GM19452 (cell line): ENCODE results near the gene LDAH.
A peak's percentile ranks its signal among the peaks of the same experiment; 100 is the strongest.
"Not testable (repeated sequence)": the region's sequence is repeated elsewhere in the genome, so short reads cannot be mapped to it uniquely, and the experiment has no call there.

ENCODE experiments used
- ATAC-seq: cut with Tn5 transposase; IDR thresholded peaks from one replicate; pipeline ENCODE4 v1.9.1; 2021; ENCODE audit not compliant: unreplicated experiment

LDAH gene

DNA sequence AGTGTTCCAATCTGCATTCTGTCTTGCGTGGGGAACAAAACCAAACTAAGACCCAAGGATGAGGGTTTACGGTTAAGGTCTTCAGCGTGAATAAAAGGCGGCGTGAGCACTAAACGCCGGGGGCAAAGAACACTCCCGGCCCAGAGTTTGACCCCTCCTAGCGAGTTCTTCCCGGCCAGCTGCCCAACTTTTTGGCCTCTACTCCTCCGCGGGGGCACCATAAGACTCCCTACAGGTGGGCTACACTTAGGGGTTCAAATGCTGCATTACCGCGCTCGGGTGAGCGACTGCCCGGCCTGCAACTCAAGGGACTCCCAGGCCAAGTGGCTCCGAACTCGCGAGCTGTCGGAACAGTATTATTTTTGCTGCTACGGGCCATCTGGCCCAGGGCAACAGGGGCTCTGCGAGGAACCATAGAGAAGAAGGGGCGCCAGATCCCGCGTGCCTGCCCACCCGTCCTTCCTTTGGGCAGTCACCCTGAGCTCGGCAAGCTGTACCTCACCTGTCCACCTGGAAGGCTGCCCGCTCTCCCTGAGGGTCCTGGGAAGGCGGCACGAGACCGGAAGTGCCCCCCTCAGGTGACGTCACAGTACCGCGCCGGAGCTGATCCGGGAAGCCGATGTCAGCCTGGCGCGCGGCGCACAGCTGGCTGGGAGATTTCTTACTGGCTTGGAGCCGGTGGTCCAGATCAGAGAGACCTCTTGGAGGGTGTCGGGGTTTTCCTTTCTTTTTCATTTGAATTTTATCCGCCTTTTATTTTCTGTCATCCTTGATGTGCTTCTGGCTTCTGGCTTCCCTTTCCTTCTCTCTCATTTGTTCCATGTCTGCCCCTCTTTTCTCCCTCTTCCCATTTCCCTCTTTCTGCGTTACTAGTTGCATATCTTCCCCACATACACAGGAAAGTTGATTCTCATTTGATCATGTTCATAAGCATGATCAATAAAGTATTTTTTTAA is at the start of gene LDAH:
Gene LDAH, minus strand, starts transcription at position 567 of the 956 bp plus-strand sequence. CDS start 21,638 bp downstream, outside the sequence.
- ATAC-seq = peak; percentile 89

DNA sequence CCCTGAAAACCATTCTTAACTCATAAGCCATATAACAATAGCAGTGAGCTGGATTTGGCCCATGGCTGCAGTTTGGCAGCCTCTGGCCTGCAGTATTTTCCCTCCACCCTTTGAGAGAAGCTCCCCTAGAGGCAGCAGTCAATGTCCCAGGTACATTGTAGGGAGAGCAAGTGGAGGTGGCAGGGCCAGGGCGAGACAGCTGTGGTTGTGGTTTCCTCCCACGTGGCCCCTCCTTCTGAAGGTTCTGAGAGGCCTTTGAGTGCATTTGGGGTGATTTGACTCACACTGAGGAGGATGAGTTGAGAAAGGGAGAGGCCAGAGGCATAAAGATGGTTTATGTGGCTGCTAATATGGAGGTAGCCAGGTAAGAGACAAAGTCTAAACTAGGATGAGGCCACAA is 45.5 kb upstream of the LDAH start:
- ATAC-seq = peak; percentile 100

DNA sequence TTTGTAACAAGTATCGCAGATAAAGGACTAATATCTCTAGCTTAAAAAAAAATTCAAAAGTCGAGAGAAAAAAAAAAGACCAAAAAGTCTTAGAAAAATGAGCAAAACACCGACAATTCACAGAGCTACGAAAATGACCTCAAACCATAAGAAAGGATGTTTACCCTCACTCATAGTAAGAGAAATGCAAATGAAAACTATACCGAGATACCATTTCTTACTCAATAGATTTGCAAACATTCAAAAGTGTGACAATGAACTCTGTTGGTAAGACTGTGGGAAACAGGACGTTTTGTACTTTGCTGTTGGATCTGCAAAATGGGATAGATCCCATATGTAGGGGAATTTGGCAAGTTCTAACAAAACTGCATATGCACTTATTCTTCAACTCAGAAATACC is 39.9 kb upstream of the LDAH start:
- ATAC-seq = no peak

DNA sequence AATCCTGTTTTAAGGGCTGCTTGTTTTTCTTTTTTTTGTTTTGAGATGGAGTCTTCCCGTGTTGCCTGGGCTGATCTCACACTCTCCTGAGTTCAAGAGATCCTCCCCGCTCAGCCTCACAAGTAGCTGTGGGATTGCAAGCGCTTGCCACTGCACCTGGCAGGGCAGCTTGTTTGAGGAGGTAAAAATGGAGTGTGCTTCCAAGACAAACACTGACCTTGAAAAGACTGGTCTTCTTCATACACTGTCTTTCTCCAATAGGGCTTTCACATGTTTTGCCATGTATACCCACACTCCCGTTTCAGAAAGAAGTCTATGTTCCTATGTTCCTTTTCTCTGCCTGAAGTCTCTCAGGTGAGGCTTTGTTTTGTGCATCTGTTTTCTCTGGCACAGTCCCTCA is 32.6 kb upstream of the LDAH start:
- ATAC-seq = no peak

DNA sequence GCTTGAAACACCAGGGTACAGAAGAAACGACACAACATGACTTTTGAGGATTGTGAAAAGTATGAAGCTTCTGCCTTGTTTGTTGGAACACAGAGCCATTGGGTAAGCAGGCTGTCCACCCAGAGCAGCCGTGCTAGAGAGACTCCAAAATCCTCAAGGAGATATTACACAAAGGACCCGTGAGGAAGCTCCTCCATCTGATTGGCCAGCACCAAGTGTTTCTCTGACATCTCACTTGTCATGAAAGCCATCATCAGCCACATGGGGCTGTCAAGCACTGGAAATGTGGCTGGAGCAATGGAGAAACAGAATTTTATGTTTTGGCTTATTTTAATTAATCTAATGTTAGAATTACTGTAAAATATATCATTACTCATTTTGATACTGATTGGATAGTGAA is 29.8 kb upstream of the LDAH start:
- ATAC-seq = no peak

DNA sequence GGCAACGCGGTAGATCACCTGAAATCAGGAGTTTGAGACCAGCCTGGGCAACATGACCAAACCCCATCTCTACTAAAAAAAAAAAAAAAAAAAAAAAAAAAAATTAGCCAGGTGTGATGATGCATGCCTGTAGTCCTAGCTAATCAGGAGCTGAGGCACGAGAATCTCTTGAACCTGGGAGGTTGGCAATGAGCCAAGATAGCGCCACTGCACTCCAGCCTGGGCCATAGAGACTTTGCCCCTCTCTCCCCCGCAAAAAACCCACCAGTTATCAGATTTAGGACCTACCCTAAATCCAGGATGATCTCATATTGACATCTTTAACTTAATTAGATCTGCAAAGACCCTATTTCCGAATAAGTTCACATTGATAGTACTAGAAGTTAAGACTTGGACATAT is 29.2 kb upstream of the LDAH start:
- no peak for ATAC-seq

DNA sequence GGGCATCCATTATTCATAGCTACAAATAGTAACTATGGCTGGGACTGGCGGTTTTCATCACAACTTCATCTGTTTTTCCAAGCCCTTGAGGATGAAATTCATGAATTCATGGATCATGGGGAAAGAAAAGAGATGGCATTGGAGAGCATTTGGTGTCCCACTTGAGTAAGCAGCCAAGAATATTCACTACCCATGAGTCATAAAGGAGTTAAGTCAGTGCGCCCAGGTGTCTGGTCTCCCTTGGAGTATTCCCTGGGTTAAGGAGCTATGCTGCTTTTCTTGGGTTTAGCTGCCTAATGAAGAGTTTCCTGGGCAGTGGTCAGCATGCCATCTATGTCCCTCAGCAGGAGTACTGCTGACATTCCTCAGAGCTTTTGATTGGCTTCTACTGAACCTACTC is 21.3 kb upstream of the LDAH start:
- no peak for ATAC-seq

DNA sequence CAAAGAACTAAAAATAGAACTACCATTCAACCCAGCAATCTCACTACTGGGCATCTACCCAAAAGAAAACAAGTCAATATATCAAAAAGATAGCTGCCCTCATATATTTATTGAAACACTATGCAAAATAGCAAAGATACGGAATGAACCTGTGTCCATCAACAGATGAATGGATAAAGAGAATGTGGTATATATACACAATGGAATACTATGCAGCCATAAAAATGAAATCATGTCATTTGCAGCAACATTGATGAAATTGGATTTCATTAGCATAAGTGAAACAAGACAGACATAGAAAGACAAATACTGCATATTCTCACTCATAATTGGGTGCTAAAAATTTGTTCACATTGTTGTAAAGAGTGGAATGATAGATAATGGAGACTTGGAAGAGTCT is 16.2 kb upstream of the LDAH start:
- ATAC-seq = no peak

DNA sequence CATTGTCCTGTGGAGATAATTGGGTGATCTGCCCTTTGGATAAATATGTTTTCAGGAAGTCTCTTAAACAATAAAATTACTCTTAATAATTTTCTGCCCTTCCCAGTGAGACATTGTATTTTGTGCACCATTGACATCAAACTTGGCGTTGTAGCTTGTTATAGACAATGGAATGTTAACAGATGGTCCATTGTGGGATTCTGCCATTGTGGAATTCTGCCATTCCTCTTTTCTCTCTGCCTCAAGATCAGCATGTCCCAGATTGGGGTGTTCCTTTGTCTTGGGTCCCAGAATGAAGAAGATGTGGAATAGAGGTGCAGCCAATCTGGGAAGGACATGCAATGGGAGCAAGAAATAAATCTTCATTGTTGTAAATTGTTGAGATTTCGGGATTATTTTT is 15.1 kb upstream of the LDAH start:
- no peak for ATAC-seq

DNA sequence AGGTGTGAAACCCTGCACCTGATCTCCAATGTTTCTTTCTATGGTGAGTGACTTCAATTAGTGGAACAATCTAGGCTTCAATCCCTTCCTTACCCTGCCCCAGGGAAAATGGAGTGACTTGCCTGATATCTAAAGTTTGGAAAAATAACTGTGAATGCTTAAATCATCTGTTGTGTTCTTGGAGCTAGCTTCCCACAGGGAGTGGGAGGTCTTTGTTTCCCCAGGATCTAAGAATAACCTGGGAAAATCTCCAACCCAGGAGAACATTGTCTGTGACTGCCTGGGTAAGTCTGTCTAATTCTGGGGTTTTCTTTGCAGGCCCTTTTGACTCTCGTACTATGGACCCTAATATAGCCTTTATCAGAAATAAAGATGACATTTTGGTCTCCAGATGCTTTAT is 13.6 kb upstream of the LDAH start:
- ATAC-seq = no peak

DNA sequence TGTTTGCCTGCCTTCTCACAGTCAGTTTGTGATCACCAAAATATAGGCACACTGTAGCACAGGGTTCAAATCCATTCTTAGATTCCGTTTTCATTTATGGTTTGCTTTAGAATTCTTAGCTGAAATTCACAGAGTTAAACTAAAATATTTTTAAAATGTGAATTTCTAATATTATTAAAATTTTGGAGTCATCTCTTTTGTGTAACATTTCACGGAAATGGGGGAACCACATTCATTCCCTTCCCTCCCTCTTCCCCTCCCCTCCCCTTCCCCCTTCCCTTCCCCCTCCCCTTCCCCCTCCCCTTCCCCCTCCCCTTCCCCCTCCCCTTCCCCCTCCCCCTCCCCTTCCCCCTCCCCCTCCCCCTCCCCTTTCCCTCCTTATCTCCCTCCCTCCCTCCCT is 11.4 kb upstream of the LDAH start:
- ATAC-seq = no peak

DNA sequence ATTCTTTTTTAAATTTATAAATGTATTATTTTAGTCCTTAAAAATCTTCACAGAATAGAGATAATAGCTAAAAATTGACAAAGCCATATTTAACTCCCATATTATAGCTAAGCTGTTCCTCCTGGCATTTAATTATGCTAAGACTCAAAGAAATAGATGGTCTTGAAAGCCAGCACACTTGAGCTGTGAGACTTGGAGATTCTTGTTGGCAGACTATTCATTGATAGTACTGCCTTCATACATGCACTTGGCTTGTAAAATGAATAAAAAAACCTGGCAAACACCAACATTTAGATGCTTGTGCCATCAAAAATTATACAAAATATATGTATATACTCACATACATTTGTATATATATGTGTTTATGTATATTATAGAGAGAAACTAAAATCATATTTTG is 9.7 kb upstream of the LDAH start:
- no peak for ATAC-seq

DNA sequence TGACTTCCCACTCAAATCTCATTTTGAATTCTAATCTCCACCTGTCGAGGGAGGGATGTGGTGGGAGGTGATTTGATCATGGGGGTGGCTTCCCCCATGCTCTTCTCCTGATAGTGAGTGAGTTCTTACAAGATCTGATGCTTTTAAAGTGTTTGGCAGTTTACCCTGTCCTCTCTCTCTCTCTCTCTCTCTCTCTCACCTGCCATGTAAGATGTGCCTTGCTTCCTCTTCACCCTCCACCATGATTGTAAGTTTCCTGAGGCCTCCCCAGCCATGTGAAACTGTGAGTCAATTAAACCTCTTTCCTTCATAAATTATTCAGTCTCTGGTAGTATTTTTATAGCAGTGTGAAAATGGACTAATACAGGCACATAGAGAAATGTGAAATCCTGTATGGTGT is 7.0 kb upstream of the LDAH start:
- no peak for ATAC-seq

DNA sequence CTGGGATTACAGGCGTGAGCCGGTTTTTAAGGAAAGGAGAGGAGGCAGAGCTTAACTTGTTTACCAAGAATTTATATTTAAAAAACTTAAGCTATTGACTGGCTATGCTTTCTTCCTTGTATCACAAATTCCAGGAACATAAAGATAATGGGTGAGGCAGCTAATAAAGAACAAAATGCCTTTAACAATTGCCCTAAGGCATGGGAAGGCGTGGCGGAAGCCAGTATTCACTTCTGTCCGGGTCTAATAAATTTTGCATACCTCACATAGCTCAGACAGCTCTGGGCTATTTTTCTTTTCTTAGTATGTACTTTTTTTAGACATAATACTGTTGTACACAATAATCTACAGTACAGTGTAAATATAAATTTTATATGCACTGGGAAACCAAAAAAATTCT is 1.0 kb upstream of the LDAH start:
- no peak for ATAC-seq

DNA sequence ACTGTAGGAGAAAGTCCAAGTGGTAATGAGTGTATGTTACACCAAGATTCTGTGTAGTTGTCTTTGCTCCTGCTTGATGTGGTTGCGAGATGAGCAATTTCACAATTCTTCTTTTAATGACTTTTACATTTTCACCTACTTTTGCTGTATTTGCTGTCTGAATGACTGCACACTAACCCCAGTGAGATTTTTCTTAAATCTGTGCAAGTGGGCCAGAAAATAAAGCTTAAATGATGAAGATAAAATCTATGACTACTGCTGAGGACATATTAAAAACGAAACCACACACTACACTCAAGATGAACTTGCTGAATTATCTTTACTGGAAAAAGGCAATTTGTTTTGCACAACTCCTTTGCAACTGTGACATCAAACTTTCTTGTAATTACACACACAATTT is 4.1 kb downstream of the LDAH start:
- no peak for ATAC-seq

DNA sequence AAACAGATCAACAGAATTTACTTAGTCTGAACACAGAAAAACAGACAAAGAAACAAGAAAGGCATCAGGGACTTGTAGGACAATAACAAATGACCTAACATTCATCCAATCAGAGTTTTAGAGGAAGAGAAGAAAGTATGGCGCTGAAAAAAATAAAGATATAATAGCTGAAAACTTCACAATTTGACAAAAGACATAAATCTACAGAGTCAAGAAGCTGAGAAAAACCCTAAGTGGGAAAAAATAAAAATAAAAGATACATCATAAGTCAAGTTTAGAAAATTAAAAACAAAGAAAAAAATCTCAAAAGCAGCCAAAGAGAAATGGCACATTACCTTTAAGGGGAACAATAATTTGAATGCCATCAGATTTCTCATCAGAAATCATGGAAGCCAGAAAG is 7.7 kb downstream of the LDAH start:
- no peak for ATAC-seq

DNA sequence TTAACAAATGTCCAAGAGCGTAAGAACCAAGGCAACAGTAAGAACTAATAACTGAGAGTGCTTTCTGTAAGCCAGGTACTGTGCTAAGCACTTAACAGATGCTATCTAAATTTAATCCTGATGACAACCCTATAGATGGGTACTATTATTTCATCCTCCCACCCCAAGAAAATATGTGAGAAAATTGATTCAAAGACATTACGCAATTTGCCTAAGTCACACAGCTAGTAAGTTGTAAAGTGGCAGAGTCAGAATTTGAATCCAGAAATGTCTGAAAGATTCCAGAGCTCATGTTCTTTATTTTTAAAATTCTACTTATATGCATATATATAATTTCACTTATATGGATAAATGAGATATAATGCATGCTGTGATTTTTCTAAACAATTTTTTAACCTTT is 10.1 kb downstream of the LDAH start:
- ATAC-seq = no peak

DNA sequence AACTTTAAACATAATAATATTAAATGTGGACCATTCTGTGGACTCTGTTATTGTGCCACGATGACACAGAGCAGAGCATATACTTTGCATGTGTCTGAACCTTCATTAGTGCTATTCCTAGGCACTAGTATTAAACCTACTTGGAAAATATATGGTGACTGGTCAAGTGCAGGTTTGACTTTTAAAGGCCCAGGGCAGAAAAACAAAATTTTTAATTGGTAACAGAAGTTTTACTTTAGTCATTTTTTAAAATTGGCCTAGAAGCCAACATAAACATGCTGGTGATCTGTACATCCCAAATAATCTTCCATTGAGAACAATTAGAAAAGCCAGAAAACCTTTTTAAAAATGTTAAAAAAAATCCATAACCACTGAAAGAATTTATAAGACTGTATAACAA is 16.6 kb downstream of the LDAH start:
- no peak for ATAC-seq

DNA sequence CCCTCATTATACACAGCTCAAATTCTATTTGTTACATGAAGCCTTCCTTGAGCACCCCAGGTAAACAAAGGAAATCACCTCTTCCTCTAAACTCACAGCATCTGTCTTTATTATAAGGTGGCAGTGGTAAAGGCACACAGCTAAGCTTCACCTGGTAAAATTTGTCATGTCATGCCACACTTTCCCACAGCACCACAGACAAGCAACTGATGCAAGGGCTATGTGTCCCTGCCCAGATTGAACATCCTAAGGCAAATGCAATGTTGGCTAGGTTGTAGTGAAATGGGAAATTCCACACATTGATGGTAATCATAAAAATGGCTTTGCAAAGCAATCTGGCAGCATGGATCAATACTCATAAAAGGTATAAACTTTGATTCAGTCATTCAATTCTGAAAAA is 18.9 kb downstream of the LDAH start:
- no peak for ATAC-seq

DNA sequence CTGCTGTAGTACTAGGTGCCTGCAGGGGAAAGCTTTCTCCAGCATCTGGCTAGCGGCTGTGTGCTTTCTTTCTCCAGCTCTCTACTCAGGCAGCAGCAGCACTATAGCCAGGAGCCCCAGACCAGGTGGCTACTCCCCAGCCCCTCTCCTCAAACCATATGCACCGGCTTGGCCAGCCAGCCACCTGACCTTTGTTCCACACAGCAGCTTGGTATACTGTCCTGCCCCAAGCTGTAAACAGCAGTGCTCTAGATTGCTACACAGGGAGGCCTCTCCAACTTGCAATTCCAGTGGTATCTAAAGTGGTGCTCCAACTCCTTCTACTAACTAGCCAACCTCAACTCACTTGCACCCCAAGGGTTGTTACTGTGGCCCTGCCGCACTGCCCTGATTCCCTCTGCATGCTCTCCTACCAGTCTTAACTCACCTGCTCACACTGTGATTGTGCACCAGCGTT is 19.6 kb downstream of the LDAH start:
- no peak for ATAC-seq

DNA sequence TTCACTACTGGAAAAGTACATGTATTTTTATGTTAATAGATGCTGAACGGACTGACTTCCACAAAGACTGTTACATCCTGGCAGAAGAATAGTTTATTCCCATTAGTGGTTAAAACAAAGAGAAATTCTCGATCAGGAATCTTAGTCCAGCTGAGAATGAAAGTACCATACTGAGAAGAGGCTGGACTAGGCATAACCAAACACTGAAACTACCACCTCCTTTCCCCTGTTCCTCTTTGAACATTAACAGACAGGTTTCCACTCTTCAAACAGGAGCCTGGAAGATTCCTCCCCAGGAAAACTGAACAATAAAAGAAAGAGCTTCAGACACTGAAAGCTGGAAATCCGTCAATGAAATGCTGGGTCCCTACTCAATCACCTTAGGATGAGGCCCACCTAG is 25.8 kb downstream of the LDAH start:
- no peak for ATAC-seq

DNA sequence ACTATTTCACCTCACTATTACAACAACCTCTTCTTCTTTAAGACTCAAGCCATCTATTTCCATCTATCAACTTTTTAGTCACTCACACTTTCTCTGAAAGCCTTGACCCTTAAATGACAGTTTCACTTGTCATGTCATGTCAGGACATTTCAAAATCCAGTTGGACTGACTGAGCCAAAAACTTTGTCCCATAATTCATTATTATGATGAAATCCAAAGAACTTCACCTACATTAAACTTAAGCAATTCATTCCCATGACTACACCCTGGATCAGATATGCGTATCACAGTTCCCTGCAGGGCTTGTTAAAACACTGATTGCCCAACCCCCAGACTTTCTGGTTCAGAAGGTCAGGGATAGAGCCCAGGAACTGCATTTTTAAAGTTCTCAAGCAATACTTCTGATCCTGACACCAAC is 26.5 kb downstream of the LDAH start:
- ATAC-seq = no peak

DNA sequence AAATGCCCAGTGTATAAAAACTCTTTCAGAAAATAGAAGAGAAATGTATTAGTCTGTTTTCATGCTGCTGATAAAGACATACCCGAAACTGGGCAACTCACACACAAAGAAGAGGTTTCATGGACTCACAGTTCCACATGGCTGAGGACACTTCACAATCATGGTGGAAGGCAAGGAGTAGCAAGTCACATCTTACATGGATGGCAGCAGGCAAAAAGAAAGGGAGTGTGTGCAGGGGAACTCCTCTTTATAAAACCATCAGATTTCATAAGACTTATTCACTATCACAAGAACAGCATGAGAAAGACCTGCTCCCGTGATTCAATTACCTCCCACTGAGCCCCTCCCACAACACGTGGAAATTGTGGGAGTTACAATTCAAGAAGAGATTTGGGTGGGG is 29.0 kb downstream of the LDAH start:
- not testable (repeated sequence) for ATAC-seq
